ENCODE results near the gene XYLT1.

XYLT1 gene

DNA sequence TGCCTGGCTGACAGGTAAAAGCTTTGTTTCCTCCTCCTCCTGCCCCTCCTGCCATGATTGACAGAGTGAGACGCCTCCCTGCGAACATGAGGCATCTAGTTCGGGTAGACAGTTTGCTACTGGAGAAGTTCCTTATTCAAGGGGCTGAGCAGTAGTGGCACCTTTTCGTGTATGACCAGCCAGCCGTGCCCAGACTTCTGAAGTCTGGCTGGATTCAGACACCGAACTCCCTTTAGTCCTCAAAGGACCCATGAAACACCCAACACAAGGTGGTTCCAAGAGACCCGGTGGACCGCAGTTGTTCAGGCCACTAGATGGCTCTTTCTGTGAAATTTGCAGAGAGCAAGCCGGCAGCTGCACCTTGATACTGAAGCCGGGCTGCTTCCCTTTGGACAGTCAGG lies 192.8 kb downstream of the XYLT1 start:
- TF ChIP-seq, protein P1, sequence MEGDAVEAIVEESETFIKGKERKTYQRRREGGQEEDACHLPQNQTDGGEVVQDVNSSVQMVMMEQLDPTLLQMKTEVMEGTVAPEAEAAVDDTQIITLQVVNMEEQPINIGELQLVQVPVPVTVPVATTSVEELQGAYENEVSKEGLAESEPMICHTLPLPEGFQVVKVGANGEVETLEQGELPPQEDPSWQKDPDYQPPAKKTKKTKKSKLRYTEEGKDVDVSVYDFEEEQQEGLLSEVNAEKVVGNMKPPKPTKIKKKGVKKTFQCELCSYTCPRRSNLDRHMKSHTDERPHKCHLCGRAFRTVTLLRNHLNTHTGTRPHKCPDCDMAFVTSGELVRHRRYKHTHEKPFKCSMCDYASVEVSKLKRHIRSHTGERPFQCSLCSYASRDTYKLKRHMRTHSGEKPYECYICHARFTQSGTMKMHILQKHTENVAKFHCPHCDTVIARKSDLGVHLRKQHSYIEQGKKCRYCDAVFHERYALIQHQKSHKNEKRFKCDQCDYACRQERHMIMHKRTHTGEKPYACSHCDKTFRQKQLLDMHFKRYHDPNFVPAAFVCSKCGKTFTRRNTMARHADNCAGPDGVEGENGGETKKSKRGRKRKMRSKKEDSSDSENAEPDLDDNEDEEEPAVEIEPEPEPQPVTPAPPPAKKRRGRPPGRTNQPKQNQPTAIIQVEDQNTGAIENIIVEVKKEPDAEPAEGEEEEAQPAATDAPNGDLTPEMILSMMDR (IDR thresholded peaks at IDR 0.05), result peak; percentile 19; the same call in 1 of the 2 replicates
- TF ChIP-seq ZFX (IDR thresholded peaks at IDR 0.05; ENCODE audit: borderline replicate concordance), result no peak
- no peak overlapping the region for H3K27ac ChIP-seq

DNA sequence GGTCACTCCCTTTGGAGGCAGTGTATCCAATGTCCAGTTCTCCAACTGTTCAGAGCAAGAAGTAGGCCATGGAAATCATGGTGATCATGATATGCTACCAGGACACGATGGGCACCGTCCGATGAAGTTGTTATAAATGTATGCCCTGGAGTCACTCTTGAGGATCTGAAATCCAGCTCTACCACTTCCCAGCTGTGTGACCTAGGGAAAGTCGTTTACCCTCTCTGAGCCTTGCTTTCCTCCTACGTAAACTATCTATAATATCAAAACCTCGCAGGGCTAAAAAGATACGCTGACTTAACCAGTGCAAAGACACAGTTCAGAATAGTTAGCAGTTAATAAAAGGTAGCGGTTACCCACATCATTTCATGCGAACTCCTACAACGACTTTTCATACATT lies 194.2 kb downstream of the XYLT1 start:
- TF ChIP-seq, protein P1 (IDR thresholded peaks at IDR 0.05), result no peak
- TF ChIP-seq ZFX (IDR thresholded peaks at IDR 0.05; ENCODE audit: borderline replicate concordance), result no peak
- no peak overlapping the region for H3K27ac ChIP-seq

DNA sequence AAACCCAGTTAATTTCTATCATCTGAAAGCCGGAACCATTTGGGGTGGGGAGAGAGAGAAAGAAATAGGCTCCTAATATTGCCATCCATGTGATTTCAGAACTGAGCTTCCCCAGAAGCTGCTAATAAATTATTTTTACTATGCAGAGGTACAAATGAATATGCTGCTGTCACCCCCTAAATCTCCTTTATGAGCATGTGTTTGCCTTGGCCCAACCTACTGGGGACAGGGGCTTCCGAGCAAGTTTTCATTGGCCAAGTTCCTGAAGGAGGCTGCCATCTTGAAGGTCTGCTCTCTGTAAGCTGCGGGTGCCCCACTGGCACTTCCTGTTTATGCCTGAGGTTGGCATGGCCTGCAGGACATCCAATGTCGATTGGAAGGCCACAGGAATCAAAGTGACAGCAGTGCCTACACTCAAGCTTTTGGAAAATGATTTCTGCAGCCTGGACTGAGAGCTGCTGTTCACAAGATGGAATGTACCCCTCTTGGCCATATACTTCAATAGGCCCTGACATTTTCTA lies 194.7 kb downstream of the XYLT1 start:
- H3K27ac ChIP-seq, result no peak overlapping the region
- no peak for TF ChIP-seq ZFX (IDR thresholded peaks at IDR 0.05; ENCODE audit: borderline replicate concordance)
- TF ChIP-seq, protein P1 (IDR thresholded peaks at IDR 0.05), result no peak

DNA sequence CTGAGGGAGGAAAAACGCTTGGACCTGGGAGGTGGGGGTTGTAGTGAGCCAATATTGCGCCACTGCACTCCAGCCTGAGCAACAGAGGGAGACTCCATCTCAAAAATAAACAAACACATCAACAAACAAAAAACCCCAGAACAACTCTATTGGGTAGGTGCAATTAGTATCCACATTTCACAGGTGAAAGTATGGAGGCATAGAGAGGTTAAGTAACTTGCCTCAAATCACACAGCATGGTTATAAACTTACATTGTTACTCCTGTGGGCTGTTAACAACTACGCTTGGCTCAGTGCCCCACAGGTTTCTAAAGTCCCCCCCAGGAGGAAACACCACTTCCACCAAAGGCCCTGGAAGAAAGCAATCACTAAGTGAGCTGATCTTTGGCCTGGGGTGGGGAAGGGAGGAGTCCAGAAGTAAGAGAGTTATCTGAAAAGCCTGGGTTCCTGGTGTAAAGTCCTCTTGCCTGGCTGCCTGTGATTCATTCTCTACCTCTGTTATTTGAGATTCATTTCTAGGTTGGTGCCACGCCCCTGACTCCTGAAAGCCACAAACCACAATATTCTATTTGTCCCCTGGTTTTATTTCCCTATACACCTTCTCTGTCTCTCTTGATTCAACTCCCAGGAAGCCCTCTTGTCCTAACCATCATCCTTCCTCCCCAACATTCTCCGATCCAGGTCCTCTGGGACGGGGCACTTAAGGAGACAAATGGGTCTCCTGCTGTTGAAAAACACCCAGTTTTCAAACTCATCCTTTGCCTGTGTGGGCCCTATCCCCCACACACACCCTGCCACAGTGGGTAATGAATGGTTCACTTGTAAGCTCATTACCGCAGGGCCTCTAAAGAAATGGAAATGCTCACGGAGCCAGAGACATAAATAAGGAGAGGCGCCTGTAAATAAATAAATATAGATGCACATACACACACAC lies 195.4 kb downstream of the XYLT1 start:
- no peak overlapping the region for H3K27ac ChIP-seq
- no peak for TF ChIP-seq ZFX (IDR thresholded peaks at IDR 0.05; ENCODE audit: borderline replicate concordance)
- TF ChIP-seq, protein P1 (IDR thresholded peaks at IDR 0.05), result no peak

DNA sequence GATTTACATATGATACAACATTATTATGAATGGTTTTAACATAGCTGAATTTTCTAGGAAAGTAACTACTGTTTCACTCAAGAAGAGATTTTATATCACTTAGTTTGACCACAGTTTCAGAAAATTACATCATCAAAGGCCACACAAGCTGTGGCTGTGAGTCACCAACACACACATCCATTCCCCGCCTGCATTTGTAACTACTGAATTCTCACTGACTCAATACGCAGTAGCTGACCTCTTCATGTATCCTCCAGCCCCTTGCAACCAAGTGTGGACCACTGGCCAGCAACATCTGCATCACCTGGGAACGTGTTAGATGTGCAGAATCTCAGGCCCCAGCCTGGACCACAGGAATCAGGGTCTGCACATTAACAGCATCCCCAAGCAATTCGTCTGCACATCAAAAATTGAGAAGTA lies 197.6 kb downstream of the XYLT1 start:
- H3K27ac ChIP-seq, result no peak overlapping the region
- TF ChIP-seq, protein P1 (IDR thresholded peaks at IDR 0.05), result no peak
- TF ChIP-seq ZFX (IDR thresholded peaks at IDR 0.05; ENCODE audit: borderline replicate concordance), result no peak

DNA sequence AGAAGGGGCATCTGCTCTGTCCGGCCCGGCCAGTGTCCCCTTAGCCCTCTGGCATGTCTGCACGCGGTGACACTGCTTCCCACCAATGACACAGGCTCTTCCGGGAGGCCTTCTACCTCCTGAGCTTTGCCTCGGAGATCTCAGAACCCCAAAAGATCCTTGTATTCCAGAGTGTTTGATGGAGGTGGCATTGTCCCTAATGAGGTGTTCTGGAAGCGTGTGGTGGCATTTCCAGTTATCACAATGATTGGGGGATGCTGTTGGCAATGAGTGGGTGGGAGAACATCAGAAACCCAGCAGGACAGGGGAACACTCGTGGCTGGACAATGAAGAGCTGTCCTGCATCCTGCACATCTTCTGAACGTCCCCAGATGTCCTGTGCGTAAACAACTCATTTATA lies 198.0 kb downstream of the XYLT1 start:
- no peak for TF ChIP-seq ZFX (IDR thresholded peaks at IDR 0.05; ENCODE audit: borderline replicate concordance)
- TF ChIP-seq, protein P1 (IDR thresholded peaks at IDR 0.05), result no peak
- no peak overlapping the region for H3K27ac ChIP-seq

DNA sequence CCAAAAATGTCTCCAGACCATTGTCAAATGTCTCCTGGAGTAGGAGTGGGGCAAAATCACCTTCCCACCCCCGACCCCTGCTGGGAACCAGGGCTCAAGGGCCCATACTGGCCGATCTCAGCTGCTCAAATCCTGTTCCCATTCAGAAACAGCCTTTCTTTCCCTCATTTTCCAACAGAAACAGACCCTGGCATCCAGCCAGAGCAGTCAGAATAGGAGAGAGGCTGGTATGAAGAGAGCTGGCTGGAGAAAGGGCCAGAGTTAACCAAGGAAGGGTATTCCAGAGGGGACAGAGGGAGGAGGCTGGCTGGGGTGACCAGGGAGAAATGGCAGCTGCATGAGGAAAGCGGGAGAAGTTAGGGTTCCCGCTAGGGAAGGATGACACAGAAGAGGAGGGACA lies 199.1 kb downstream of the XYLT1 start:
- H3K27ac ChIP-seq, result no peak overlapping the region
- no peak for TF ChIP-seq ZFX (IDR thresholded peaks at IDR 0.05; ENCODE audit: borderline replicate concordance)
- TF ChIP-seq, protein P1 (IDR thresholded peaks at IDR 0.05), result no peak
